ENCODE data around the gene INTS1. TPM values are rescaled to one million over a fixed set of nuclear protein-coding genes. Genes with fewer than 3 reads are reported as not detected.

The INTS1 gene
- total RNA-seq, 6 experiments from 2014 or later, result 84.0 to 104 (median 89.5) TPM

DNA sequence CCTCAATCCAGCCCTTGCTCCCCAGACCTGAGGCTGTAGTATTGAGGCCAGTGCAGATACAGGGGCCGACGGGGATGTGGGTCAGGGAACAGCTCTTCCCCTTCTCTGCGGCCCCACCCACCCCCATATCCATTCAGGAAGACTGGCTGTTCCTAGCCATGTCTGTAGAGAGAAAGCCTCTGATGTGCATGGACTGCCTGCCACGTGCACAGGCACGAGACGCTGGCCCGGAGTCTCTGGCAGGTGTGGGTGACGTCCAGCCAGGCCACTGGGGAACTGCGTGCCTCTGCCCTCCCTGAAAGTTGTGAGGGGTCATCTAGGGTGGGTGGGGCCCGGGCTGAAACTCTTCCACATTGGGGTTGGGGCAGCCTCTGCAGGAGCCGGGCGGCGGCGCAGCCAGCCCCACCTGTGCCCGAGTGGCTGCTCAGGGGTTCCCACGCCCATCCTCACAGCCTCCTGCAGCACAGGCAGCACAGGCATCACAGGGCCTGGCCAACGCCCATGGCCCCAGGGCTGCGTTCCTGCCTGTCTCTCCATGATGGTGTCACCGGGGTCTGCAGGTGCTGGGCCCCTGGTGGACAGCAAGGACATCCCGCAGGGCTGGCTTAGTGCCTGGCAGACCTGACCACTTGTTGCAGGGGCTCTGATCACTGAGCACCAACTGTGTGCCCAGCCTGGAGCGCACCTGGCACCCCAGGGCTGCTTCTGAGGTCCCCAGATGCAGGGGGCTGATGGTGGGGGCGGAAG lies 72.4 kb downstream of the INTS1 start:
- Mint-ChIP-seq H3K4me1 (ENCODE audit: low read depth) (0 out of 2 replicates have a peak, but pooled peaks cover 5% of the 10 kb centered on the region), H3K4me3 (no peak overlapping the region), H3K9me3 (no peaks in the 10 kb centered on the region), H3K36me3 (ENCODE audit: low read depth) (no peaks in the 10 kb centered on the region), H3K27ac (no peak overlapping the region), H3K27me3 (ENCODE audit: insufficient read depth) (peaks cover 5% of the 10 kb centered on the region)
- TF ChIP-seq, protein P1, sequence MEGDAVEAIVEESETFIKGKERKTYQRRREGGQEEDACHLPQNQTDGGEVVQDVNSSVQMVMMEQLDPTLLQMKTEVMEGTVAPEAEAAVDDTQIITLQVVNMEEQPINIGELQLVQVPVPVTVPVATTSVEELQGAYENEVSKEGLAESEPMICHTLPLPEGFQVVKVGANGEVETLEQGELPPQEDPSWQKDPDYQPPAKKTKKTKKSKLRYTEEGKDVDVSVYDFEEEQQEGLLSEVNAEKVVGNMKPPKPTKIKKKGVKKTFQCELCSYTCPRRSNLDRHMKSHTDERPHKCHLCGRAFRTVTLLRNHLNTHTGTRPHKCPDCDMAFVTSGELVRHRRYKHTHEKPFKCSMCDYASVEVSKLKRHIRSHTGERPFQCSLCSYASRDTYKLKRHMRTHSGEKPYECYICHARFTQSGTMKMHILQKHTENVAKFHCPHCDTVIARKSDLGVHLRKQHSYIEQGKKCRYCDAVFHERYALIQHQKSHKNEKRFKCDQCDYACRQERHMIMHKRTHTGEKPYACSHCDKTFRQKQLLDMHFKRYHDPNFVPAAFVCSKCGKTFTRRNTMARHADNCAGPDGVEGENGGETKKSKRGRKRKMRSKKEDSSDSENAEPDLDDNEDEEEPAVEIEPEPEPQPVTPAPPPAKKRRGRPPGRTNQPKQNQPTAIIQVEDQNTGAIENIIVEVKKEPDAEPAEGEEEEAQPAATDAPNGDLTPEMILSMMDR (IDR thresholded peaks at IDR 0.05), result no peak
- no peak for DNase-seq

DNA sequence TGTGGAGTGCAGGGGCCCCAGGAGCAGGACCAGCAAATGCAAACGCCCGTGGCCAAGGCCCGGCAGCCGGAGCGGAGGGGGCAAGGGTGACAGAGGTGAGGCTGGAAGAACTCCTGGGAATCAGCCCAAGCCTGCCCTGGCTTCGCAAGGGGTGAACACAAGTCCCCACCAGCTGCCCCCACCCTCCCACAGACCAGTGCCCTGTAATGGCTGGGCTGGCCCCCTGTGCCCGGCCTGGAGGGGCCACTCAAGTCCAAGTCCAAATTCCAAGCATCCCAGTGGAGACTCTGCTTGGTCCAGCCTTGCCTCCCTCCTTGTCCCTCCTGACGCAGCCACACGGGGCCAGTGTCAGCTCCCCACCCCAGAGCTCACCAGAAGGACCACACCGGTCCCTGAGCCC lies 73.0 kb downstream of the INTS1 start:
- Mint-ChIP-seq H3K4me1 (ENCODE audit: low read depth) (0 out of 2 replicates have a peak, but pooled peaks cover 5% of the 10 kb centered on the region), H3K27ac (no peak overlapping the region), H3K27me3 (ENCODE audit: insufficient read depth) (peaks cover 7% of the 10 kb centered on the region), H3K4me3 (no peak overlapping the region), H3K36me3 (ENCODE audit: low read depth) (no peaks in the 10 kb centered on the region), H3K9me3 (no peaks in the 10 kb centered on the region)
- no peak for DNase-seq
- TF ChIP-seq, protein P1 (IDR thresholded peaks at IDR 0.05), result no peak

DNA sequence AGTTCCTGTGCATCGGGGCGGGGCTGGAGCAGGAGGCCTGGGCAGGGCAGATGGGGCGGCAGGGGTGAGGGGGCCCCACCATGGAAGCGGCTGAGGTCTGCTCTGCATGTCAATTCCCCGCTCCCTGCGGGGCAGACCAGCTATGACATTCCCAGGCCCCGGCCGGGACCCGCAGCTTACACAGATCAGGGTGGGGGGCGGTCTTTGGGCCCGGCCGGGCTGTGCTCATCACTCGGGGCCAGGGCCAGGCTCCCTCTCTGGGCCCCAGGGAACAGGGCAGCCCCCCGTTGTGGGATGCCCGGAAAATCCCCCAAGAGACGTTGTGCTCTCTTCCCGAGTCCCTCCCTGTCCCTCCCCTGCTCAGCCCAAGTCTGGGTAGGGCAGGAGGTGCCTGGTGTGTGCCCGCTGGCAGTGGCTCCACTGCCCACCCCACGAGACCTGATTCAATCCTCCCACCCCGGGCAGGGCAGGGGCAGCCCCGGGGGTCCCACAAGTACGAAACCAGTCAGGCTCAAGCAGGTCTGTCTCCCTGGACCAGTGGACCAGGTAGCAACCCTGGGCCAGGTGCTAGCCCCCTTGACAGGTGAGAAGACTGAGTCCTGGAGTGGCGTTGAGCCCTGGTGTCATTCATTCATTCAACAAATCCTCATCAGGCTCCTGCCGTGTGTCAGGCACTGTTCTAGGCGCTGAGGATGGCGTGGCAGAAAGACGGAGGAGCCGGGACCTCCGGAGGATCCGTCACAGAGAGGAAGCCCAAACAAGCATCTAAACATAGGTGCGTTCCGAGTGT lies 73.9 kb downstream of the INTS1 start:
- Mint-ChIP-seq H3K4me1 (ENCODE audit: low read depth) (0 out of 2 replicates have a peak, but pooled peaks cover 5% of the 10 kb centered on the region), H3K4me3 (no peak overlapping the region), H3K27me3 (ENCODE audit: insufficient read depth) (peaks cover 11% of the 10 kb centered on the region), H3K27ac (no peak overlapping the region), H3K36me3 (ENCODE audit: low read depth) (no peaks in the 10 kb centered on the region), H3K9me3 (no peaks in the 10 kb centered on the region)
- TF ChIP-seq, protein P1 (IDR thresholded peaks at IDR 0.05), result no peak
- DNase-seq, result no peak

DNA sequence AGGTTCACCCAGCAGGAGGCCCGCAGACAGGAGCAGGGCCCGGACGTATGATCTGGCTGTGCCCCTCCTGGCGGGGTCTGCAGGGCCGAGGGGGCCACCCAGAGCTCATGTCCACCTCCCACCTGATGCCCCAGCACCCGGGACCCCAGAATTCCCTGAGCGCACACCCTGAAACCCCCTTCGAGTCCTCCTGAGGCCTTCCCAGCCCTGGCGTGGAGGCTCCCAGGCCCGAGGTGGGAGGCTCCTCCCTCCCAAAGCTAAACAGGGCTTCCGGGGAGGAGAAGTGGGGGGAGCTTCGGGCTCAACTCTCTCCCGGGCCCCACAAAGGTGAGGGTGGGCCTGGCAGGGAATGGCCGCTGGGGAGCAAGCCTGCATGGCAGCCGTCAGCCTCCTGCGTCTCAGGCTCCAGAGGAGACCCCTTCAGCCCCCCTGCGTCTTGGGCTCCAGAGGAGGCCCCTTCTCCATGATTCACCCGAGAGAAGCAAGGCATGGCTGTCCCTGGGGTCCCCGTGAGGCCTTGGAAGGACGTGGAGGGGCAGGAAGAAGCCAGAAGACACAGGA lies 75.2 kb downstream of the INTS1 start:
- Mint-ChIP-seq H3K27ac (no peak overlapping the region), H3K4me3 (no peak overlapping the region), H3K27me3 (ENCODE audit: insufficient read depth) (peaks cover 19% of the 10 kb centered on the region), H3K36me3 (ENCODE audit: low read depth) (no peaks in the 10 kb centered on the region), H3K4me1 (ENCODE audit: low read depth) (0 out of 2 replicates have a peak, but pooled peaks cover 5% of the 10 kb centered on the region), H3K9me3 (no peaks in the 10 kb centered on the region)
- DNase-seq, result no peak
- TF ChIP-seq, protein P1 (IDR thresholded peaks at IDR 0.05), result no peak

DNA sequence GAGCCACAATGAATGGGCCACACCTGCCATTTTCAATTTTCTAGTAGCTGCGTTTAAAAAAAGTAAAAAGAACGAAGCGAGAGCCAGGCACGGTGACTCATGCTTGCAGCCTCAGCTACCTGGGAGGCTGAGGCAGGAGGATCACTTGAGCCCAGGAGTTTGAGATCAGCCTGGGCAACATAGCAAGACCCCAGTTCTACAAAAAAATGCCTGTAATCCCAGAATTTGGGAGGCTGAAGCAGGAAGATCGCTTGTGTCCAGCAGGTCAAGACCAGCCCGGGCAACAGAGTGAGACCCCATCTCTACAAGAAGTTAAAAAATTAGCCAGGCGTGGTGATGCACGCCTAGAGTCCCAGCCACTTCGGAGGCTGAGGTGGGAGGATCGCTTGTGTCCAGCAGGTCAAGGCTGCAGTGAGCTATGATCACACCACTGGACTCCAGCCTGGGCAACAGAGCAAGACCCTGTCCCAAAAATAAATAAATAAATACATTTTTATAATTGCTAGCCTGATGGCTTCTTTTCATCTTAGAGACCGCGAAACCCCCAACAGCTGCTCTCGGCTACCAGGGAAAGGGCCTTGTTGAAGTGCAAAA lies 77.0 kb downstream of the INTS1 start:
- TF ChIP-seq, protein P1 (IDR thresholded peaks at IDR 0.05), result no peak
- H3K4me3 Mint-ChIP-seq, result no peak overlapping the region
- H3K27me3 Mint-ChIP-seq (ENCODE audit: insufficient read depth), result peaks cover 28% of the 10 kb centered on the region
- DNase-seq, result no peak
- no peaks in the 10 kb centered on the region for H3K36me3 Mint-ChIP-seq (ENCODE audit: low read depth)
- H3K27ac Mint-ChIP-seq, result no peak overlapping the region
- no peaks in the 10 kb centered on the region for H3K9me3 Mint-ChIP-seq
- H3K4me1 Mint-ChIP-seq (ENCODE audit: low read depth), result 0 out of 2 replicates have a peak, but pooled peaks cover under 1% of the 10 kb centered on the region
